ENCODE data around the gene FIS1.
"Not testable (repeated sequence)": the region's sequence is repeated elsewhere in the genome, so short reads cannot be mapped to it uniquely, and the experiment has no call there.

The FIS1 gene

DNA sequence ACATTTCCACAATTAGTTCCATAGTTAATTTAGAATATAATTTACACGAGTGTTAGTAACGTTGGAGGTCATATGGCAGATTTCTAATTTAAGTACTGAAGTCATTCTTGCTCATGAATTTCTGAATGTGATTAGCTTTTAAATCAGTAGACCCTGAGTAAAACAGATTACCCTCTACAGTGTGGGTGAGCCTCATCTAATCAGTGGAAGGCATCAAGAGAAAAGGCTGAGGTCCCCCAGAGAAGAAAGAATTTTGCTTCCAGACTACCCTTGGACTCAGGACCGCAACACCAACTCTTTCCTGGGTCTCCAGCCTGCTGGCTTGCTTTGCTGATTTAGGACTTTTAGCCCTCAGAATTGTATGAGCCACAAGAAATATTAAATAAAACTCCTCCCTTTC is 43.6 kb upstream of the FIS1 start:
- H3K36me3 ChIP-seq: no peaks in the 10 kb centered on the region
- TF ChIP-seq, protein P1, sequence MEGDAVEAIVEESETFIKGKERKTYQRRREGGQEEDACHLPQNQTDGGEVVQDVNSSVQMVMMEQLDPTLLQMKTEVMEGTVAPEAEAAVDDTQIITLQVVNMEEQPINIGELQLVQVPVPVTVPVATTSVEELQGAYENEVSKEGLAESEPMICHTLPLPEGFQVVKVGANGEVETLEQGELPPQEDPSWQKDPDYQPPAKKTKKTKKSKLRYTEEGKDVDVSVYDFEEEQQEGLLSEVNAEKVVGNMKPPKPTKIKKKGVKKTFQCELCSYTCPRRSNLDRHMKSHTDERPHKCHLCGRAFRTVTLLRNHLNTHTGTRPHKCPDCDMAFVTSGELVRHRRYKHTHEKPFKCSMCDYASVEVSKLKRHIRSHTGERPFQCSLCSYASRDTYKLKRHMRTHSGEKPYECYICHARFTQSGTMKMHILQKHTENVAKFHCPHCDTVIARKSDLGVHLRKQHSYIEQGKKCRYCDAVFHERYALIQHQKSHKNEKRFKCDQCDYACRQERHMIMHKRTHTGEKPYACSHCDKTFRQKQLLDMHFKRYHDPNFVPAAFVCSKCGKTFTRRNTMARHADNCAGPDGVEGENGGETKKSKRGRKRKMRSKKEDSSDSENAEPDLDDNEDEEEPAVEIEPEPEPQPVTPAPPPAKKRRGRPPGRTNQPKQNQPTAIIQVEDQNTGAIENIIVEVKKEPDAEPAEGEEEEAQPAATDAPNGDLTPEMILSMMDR (IDR thresholded peaks at IDR 0.05): no peak

GRCh38 chr7:101287032-101287431 is 42.2 kb upstream of the FIS1 start:
- intact Hi-C loops (cut with DNase I; ENCODE audit: low total_unique reads): loop anchor here (10.0 kb wide), 1 partner anchor 142 kb away; no protein-coding TSS in a partner anchor
- H3K4me1 ChIP-seq: peaks cover 0 to 4% (median 2%) of the 10 kb centered on the region in 4 donors
- TF ChIP-seq, protein P1 (IDR thresholded peaks at IDR 0.05): no peak
- peaks cover 0 to 35% of the 10 kb centered on the region in 2 donors for H3K27me3 ChIP-seq
- no peaks in the 10 kb centered on the region for H3K36me3 ChIP-seq
- H3K4me3 ChIP-seq: no peak overlapping the region
- no peak overlapping the region for H3K27ac ChIP-seq
- no peak for DNase-seq
- no peaks in the 10 kb centered on the region for H3K9me3 ChIP-seq

More for the DNA sequence above, 43.6 kb upstream of the FIS1 start:
- H3K4me3 ChIP-seq: no peak overlapping the region
- H3K4me1 ChIP-seq: no peaks in the 10 kb centered on the region
- H3K9me3 ChIP-seq: no peaks in the 10 kb centered on the region
- H3K27me3 ChIP-seq: peaks cover 0 to 46% of the 10 kb centered on the region in 2 donors
- H3K27ac ChIP-seq: no peak overlapping the region
- intact Hi-C loops (cut with DNase I; ENCODE audit: low total_unique reads): loop anchor here (10.0 kb wide), 1 partner anchor 144 kb away; no protein-coding TSS in a partner anchor
- no peak for DNase-seq

DNA sequence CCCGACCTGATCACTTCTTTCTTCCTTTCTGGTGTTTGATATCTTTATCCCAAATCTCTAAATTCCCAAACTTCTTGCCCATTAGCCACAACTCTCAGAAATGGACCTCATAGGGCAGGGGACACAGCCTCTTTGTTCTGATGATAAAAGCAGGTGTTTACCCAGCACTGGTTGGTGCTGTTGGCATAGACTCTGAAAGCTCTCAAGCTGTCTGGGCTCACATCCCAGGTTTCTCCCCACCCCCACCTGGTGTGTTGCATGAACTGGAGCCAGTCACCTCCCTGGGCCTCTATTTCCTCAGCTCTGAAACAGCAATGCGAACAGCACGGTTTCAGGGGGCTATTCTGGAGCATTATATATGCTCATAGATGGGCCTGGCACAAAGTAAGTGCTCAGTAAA is 41.0 kb upstream of the FIS1 start:
- H3K4me1 ChIP-seq, H3K27ac ChIP-seq, DNase-seq, H3K4me3 ChIP-seq, H3K36me3 ChIP-seq, H3K9me3 ChIP-seq: not testable (repeated sequence)
- intact Hi-C loops (cut with DNase I; ENCODE audit: low total_unique reads): loop anchor here (10.0 kb wide), 1 partner anchor 141 kb away; no protein-coding TSS in a partner anchor
- H3K27me3 ChIP-seq: peaks cover 0 to 31% of the 10 kb centered on the region in 2 donors

- Histone ChIP-seq H3K4me3 (no peak overlapping the region), H3K27me3 (peaks cover 0 to 29% of the 10 kb centered on the region in 2 donors), H3K36me3 (no peaks in the 10 kb centered on the region), H3K9me3 (no peaks in the 10 kb centered on the region), H3K4me1 (peaks cover 0 to 4% (median 2%) of the 10 kb centered on the region in 4 donors), H3K27ac (no peak overlapping the region)
- TF ChIP-seq, protein P1 (IDR thresholded peaks at IDR 0.05): no peak
- intact Hi-C loops (cut with DNase I; ENCODE audit: low total_unique reads): loop anchor here (10.0 kb wide), 1 partner anchor 140 kb away; no protein-coding TSS in a partner anchor
- DNase-seq: no peak
Observed at GRCh38 chr7:101285171-101285570, 40.3 kb upstream of the FIS1 start.

- not testable (repeated sequence) for H3K9me3 ChIP-seq, H3K4me1 ChIP-seq, DNase-seq, H3K36me3 ChIP-seq, H3K4me3 ChIP-seq, H3K27ac ChIP-seq
- intact Hi-C loops (cut with DNase I; ENCODE audit: low total_unique reads): loop anchor here (10.0 kb wide), 1 partner anchor 136 kb away; no protein-coding TSS in a partner anchor
- H3K27me3 ChIP-seq: peaks cover 0 to 52% of the 10 kb centered on the region in 2 donors
Observed at GRCh38 chr7:101280912-101281311, 36.0 kb upstream of the FIS1 start.

- Histone ChIP-seq H3K27ac (no peak overlapping the region), H3K4me3 (no peak overlapping the region), H3K4me1 (peaks cover 0 to 4% (median 2%) of the 10 kb centered on the region in 4 donors), H3K9me3 (no peaks in the 10 kb centered on the region), H3K36me3 (no peaks in the 10 kb centered on the region), H3K27me3 (peaks cover 0 to 56% of the 10 kb centered on the region in 2 donors)
- intact Hi-C loops (cut with DNase I; ENCODE audit: low total_unique reads): no loop called here
- DNase-seq: no peak
- TF ChIP-seq, protein P1 (IDR thresholded peaks at IDR 0.05): no peak
Observed at GRCh38 chr7:101278461-101279292, 33.8 kb upstream of the FIS1 start.
